SKM-1 treated with dmso at 0.1 percent for 144 hours (cell line): ENCODE results near the gene TMEM132A.

Source experiments
- DNase-seq: peaks from one replicate; lab custom pipeline; 2025; ENCODE audit not compliant: unreplicated experiment; lab: John Stamatoyannopoulos, UW

TMEM132A gene, protein sequence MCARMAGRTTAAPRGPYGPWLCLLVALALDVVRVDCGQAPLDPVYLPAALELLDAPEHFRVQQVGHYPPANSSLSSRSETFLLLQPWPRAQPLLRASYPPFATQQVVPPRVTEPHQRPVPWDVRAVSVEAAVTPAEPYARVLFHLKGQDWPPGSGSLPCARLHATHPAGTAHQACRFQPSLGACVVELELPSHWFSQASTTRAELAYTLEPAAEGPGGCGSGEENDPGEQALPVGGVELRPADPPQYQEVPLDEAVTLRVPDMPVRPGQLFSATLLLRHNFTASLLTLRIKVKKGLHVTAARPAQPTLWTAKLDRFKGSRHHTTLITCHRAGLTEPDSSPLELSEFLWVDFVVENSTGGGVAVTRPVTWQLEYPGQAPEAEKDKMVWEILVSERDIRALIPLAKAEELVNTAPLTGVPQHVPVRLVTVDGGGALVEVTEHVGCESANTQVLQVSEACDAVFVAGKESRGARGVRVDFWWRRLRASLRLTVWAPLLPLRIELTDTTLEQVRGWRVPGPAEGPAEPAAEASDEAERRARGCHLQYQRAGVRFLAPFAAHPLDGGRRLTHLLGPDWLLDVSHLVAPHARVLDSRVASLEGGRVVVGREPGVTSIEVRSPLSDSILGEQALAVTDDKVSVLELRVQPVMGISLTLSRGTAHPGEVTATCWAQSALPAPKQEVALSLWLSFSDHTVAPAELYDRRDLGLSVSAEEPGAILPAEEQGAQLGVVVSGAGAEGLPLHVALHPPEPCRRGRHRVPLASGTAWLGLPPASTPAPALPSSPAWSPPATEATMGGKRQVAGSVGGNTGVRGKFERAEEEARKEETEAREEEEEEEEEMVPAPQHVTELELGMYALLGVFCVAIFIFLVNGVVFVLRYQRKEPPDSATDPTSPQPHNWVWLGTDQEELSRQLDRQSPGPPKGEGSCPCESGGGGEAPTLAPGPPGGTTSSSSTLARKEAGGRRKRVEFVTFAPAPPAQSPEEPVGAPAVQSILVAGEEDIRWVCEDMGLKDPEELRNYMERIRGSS

DNA sequence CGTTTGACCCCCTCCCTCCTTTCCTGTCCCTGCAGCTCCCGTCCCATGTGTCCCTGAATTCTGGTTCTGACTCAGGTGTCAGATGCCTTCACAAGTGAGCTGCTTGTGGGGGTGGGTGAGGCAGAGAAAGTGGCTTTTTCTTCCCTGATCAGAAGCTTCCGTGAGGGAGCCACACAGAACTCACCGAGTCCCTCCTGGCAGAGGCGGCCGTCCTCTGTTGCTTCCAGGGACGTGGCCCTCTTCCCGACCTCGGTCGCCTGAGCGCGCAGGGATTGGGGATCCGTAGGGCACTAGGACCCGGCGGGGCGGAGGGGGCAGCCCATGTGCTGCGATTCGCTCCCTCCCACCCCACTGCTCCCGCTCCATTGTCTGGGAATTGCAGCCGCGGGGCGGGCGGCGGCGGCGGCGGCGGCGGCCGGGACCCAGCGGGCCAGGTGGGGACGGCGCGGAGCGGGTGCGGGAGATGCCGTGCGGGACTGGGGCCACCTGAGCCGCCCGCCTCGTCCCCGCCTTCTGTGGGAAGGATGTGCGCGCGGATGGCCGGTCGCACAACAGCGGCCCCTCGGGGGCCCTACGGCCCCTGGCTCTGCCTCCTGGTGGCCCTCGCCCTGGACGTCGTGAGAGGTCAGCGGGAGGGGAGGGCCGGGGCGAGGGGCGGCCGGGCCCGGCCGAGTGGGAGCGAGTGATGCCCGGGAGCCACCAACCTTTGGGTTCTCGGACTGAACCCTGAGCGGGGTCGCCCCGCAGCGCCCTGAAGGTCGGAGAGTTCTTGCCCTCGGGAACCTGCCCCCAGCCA is at the start of gene TMEM132A:
TMEM132A (plus strand) TSS at position 351 of the 796 bp plus-strand sequence; CDS start at position 525, 174 bp downstream.
- DNase-seq, result no peak

DNA sequence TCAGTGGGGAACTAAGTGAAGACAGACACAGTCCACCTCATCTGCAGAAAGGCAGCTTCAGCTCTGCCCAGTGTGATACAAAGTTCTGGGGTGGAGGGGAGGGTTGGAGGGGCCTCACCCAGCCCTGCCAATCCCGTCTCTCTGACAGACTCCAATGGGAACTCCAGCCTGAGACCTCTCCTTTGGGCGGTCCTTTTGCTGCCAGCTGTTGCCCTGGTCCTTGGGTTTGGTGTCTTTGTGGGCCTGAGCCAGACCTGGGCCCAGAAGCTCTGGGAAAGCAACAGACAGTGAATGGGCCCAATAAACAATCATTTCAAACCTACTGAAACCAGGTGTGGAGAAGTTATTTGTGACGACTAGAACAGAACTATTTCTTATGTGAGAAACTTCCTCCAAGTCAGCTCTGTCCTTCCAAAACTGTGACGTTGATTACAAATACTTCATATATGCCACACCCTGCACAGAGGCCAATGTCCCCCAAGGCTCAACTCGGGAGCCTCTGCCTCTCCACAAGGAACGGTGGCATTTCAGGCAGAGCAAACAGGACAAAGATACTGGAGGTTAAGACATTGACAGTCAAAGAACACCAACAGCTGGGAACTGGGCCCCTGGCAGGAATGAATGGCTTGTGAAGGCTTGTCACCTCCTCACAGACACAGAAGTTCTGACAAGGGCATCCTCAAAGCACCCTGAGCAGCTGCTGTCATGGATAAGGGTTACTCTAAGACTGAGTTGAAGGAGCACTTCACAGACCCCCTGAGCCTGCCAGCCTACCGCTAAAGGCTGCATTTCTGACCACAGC is 48.7 kb upstream of the TMEM132A start:
- no peak for DNase-seq

DNA sequence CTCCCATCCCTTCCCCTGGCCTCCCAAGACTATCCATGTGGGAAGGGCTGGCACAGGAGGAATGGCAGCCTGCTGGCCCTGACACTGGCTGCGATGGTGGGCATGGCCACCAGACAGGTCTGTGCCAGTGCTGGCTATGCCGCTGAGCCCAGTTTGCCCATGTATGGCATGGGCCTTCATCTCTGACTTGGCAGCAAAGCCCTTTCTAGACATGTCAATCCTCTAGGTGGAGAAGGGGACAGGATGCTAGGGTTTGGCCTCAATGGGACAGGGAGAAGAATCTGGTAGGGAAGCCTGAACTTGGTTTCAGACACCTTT is 48.1 kb upstream of the TMEM132A start:
- DNase-seq, result no peak

DNA sequence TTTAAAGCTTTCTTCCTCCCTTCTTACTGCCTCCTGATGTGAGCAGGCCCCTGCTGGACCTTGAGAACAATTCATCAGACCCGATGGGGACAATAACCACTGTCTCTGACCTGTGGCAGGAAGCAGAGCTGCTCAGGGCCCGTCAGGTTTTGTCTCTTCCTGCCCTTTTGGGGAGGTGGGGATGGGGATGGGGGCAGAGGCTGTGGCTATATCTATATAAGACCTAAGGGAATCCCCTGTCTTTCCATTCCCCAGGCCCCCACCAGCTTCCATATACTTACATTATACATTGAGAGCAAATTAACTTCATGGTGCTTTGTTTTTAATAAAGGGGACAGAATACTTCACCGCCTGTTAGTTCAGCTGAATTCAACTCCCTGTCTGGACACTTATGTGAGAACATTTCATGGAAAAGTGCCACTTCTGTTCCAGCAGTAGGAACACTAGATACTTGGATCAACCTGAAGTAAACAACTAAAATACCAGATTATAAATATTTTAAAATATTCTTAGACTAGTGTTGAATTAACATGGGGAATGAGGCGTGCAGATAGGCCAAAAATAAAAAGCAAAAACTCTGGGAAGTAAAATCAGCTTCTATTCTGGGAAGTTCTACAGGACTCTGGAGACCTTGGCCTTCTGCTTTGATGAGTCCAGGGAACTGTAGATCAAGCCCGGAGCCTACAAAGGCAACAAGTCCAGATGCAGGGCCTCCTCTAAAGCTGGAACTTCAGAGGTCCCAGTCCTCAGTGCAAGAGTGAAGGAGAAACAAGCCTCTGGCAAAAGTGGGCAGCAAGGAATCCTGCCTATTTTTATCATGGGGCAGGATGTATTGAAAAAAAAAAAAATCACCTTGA is 45.8 kb upstream of the TMEM132A start:
- no peak for DNase-seq

DNA sequence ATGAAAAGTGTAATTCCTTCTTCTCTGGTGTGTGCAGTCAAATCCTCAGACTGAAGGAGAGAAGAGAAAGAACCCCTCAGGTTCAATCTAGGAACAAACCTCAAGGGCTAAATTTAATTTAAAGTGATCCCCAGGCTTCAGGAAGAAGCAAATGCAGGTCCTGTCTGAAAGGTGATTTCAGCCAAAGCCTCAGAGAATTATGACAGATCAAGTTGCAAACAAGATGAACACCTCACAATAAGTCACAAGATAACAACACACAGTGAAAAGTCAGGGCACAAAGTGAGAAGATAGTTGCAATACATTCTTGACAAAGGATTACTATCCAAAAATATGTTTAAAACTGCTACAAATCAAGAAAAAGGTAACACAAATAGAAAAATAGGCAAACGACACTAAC is 45.2 kb upstream of the TMEM132A start:
- no peak for DNase-seq

DNA sequence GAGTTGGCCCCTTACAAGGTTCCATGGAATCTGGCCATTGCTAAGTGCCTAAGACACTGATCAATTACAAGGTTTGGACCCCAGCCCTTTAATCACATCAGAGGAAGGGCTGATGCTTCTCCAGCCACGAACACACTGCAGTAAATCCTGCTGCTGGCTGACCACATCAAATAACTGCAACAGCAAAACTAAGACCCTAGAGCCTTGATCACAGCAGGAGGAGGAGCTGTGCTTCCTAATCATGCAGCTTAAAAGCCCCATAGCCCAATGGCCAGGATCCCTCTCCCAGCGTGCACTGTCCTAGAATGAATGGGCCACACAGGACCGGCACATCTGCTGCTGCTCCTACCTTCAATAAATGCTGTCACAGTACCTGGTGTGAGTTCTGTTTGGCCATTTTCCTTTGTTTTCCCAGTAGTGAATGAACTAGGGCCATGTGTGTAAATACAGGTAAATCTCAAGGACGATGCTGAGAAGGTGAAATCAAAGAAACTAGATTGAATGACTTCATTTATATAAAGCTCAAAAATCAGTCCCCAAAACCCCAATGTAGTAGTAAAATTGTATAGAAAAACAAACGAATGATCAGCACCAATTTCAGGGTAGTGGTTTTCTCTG is 44.2 kb upstream of the TMEM132A start:
- no peak for DNase-seq

DNA sequence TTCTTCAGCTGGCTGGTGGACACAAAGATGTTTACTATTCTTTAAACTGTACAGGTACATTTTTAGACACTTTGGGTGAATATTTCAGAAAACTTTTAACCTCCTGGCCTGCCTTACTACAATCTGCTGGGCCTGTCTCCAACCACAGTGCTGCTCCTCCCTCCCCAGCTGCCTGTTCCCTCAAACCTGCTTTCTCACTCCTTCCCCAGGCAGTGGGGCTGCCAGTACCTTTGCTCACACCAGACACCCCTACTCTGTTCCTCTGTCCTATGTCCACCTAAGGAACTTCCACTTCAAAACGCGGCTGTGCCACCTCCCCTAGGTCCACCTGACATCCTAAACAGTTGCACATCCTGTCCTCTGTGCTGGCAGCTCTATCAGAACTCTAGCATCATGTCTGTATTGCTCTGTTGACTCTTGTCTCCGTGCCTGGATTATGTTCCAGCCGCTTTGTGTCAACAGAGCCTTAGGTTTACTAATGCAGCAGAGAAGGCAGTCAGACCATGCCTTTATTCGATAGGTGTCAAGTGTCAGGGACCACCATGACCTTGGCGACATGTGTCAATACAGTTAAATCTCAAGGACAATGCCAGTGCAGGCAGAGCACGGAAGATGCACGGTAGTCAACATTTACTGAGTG is 43.5 kb upstream of the TMEM132A start:
- DNase-seq, result no peak

DNA sequence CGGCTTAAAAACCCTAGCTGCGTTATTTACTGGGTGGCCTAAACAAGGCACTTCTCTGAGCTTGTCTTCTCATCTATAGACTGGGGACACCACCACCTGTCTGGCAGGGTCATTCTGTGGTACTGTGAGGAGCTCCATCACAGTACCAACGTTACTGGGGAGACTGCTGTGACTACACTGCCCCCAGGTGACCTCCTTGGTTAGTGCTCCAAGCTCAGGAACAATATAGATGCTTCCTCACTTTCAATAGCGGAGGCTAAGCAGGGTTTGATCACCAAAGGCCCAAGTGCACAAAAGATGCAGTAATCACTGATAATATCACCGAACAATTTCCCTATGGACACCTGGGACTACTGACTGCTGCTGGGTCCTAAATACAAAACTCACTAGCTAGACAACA is 36.7 kb upstream of the TMEM132A start:
- DNase-seq, result peak; percentile 47

DNA sequence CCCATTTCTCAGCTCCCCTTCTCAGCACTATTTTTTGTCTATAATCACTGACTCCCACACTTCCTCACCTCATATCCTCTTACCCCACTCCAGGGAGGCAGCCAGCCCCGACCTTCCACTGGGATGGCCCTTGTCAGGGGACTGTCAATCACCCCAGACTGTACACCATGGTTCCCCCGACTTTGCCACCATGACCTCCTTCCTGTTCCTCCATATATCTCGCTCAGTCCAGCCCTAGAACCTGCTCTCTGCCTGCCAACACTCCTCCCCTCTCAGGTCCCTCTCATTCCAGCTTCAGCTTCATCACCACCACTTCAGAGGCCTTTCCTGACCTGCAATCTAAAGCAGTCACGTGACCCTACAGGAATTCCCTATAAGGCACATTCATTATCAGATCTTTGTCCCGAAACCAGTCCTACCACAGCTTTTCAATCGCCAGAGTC is 34.4 kb upstream of the TMEM132A start:
- DNase-seq, result no peak

DNA sequence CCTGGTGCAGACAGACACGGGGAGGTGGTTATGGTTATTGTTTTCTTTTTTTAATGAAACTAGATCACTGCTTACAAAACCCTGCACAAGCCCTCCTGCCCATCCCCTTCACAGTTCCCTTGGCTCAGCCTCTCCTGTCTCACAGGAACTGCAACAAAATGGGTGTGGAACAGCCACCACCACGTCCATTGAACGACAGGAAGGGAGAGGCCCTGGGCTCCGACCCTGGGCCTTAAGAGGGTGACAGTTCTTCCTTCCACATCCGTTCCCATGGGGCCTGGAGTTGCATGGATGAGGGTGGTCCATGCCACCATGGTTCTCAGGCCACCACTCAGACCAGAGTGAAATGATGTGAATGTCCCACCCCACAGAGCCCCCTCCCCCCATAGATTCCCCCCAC is 33.6 kb upstream of the TMEM132A start:
- no peak for DNase-seq

DNA sequence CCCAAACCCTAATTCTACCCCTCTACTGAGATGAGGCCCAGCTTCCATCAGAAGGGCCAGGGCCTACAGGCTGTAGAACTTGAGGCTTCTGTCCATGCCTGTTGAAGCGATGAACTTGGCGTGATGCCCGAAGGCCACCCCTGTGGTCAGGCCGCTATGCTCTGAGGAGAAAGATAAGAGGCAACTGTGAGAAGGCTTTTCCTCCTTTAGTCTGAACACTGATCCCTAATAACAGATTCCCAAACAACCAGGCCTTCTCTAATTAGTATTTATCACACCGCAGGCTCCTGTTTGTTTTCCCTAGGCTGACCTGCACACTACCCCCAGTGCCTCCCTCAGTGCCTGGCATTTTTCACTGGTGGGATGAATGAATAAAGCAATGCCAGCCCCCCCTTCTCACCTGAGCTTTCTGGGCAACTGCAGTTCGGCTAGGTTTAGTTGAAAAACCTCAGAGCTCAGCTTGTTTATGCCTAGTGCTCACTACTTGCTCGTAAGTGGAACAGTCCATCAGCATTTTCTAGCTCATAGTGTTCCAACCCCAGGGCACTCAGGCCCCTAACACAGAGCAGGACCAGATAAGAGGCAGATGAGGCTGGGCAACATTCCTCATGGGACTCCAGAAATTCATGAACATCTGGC is 33.0 kb upstream of the TMEM132A start:
- DNase-seq, result no peak

DNA sequence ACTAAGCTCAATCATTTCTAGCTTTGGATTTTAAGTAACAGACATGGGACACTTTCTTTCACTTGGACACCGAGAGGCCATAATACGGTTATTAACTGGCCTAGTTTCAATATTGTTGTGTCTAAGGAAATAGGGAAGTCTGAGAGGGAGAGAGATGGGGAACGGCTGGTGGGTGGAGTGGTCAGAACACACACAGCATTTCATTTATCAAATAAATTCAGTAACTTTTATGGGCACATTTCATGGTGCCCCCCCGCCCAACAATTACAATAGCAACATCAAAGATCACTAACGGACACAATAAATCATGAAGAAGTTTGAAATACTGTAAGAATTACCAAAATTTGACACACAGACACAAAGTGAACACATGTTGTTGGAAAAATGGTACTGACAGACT is 28.6 kb upstream of the TMEM132A start:
- DNase-seq, result no peak

DNA sequence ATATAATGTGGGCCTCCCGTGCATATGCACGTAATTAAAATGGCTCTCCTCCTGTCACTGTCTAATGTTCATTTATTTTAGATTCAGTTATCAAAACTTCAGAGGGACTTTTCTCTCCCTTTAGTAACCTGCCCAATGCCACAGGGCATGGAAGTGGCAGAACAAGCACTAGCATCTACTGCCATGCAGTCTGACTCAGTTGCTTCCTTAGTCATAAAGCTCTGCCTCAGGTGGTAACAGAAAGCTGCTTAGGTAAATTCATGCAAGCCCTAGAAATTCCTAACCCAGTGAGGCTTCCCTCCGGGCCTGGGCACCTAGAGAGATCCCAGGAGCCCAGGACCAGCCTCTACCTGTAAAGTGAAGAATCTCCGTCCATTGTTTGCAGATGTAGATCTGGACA is 26.8 kb upstream of the TMEM132A start:
- DNase-seq, result no peak

DNA sequence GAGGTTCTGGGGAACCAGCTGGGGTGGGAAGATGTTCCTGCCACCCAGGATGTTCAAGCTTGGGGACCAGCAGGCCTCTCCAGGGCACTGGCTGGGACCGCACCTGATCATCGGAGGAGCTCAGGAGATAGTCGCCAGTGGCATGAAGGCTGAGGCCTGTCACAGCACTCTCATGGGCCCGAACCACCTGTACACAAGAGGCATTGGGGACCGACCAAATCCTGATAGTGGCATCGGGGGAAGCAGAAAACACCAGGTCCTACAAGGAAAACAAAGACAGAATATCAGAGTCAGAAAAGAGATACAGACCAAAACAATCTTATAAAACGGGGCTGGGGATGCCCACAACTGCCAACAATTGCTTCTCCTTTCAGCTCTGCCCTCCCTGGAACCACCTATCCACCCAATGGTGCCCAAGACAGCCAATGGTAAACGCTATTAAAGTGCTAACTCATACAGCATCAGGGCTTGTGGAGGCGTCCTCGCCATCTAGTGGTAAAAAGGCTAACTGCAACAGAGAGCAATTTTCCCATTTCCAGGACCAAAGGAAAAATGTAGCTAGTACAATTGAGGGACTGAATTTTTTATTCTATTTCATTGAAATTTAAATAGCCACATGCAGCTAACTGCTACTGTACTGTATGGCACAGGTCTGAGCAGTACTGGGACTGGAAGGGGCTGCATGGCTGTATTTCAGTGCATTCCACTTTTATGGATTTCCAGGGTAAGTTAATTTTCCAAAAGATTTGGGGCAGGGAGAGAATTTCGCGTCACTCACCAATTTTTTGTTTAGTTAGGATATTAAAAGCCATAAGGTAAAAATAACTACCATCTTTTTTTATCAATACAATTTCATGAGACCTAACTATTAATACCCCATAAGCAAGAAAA is 25.0 kb upstream of the TMEM132A start:
- peak; percentile 26 for DNase-seq

DNA sequence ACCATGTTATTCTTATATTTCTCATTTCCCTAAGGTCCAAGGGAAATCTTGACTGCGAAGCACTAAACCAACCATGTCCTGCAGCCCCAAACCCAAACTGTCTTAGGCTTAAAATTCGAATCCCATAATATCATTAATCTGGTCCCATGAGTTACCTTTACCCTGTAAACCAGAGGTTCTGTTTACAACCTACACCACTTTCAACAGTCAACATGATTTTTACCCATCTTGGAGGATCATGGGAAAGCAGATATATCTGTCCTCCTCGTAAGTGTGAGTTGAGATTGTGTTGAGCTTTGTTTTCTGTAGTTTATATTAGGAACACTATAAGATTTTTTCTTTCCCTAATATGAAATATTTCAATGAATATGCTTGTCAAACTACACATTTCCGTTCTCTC is 24.3 kb upstream of the TMEM132A start:
- DNase-seq, result no peak

DNA sequence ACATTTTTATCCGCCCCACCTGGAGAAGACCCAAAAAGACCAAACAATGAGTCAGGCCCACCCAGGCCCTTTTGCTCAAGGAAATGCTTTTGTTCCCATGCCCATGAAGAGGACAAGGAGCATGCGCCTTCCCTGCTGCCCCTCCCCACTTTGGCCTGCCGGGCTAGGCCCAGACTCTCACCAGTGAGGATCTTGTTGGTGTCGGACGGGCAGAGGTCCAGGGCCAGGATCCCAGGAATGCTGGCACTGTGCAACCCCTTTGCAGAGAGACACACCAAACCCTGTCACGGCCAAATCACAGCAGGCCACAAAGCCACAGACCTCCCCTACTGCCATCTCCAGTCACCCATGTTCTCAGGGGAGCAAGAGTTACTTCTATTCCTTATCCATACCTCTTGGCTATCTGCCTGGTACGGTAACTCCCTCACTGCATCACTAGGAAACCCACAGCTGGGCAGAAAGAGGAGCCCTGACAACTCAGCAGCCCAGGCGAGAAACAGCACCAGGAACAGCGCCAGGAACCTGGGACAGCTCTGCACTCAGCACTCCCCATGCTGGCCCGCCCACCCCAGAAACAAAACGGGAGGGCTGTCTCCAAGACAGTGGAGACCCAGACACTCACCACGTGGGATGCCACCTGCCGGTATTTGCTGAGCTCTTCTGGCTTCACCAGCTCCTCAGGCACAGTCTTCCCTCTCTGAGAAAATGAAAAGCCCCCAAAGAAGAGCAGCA is 23.4 kb upstream of the TMEM132A start:
- DNase-seq, result no peak
